Activated B cell treated with CpG ODN at 0.5 μM for 24 hours (primary cell): ENCODE results near the gene SLC9A9. TPM values are rescaled to one million over a fixed set of nuclear protein-coding genes. Genes with fewer than 3 reads are reported as not detected.

ENCODE experiments used
- ATAC-seq: fragments of 200-7000 bp; cut with Tn5 transposase; one replicate; pipeline ENCODE4 v1.10.0; 2021; ENCODE audit warnings: low read depth, mild to moderate bottlenecking, moderate library complexity
- CTCF ChIA-PET: fragments of 350-600 bp; sonication (Branson Sonifier 250); formaldehyde crosslinking; loops from one replicate; lab custom pipeline; 2021; ENCODE audit warnings: antibody characterized with exemption; lab: Charles Lee
- POLR2A ChIA-PET: fragments of 350-600 bp; sonication (Branson Sonifier 250); formaldehyde crosslinking; loops from one replicate; lab custom pipeline; 2021; ENCODE audit warnings: antibody characterized with exemption; lab: Charles Lee
- DNase-seq: peaks from one replicate; pipeline ENCODE4 v3.0.0; 2022
- H3K27ac Mint-ChIP-seq: one replicate; pipeline ENCODE4 v1.8.0; 2020; ENCODE audit warnings: mixed read lengths
- H3K27me3 Mint-ChIP-seq: one replicate; pipeline ENCODE4 v1.8.0; 2021; ENCODE audit warnings: mixed read lengths
- H3K36me3 Mint-ChIP-seq: one replicate; pipeline ENCODE4 v1.8.0; 2021; ENCODE audit warnings: low read depth, mixed read lengths
- H3K4me1 Mint-ChIP-seq: one replicate; pipeline ENCODE4 v1.8.0; 2021; ENCODE audit warnings: mixed read lengths
- H3K4me3 Mint-ChIP-seq: one replicate; pipeline ENCODE4 v1.8.0; 2020; ENCODE audit warnings: mild to moderate bottlenecking, mixed read lengths
- H3K9me3 Mint-ChIP-seq: one replicate; pipeline ENCODE4 v1.8.0; 2020; ENCODE audit warnings: mixed read lengths
- intact Hi-C: fragments of 100-400 bp; cut with micrococcal nuclease; formaldehyde crosslinking; loops from one replicate; pipeline ENCODE4 v1.15.1; 2024
- total RNA-seq: library from RNA; stranded (reverse); gene quantifications from 2 replicates; pipeline ENCODE4 v1.2.3, GENCODE V29; 2022
- TF ChIP-seq, protein P1 (sequence below): fragments of 200-600 bp; IDR thresholded peaks from one replicate; pipeline ENCODE4 v1.8.0; 2022; ENCODE audit warnings: antibody characterized with exemption, mild to moderate bottlenecking

The SLC9A9 gene
- total RNA-seq, 1 donor from 2014 or later: 9.4 TPM

DNA sequence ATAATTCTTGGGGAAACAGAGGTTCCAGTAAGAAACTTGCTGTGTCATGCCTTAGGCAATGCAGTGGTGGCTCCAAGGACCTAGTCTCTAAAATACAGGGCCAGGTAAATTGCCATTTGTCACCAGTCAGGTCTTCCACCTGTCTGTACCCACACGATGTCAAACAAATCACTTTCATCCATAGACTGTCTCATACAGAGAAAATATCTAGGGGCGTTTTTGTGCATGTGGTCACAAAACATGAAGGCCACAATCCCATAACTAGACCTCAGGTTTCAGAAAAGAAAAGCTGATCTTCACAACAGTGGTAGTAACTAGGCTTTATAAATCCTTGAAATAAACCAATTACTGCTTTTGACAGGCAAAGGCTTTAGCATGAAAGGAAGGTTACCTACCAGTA lies 92.3 kb downstream of the SLC9A9 start:
- Mint-ChIP-seq H3K27ac (no peak overlapping the region), H3K4me3 (no peak overlapping the region), H3K36me3 (no peaks in the 10 kb centered on the region), H3K4me1 (peaks cover 18% of the 10 kb centered on the region), H3K27me3 (no peaks in the 10 kb centered on the region), H3K9me3 (no peaks in the 10 kb centered on the region)
- ChIA-PET POLR2A (no interaction called here), CTCF (no interaction called here)
- TF ChIP-seq, protein P1, sequence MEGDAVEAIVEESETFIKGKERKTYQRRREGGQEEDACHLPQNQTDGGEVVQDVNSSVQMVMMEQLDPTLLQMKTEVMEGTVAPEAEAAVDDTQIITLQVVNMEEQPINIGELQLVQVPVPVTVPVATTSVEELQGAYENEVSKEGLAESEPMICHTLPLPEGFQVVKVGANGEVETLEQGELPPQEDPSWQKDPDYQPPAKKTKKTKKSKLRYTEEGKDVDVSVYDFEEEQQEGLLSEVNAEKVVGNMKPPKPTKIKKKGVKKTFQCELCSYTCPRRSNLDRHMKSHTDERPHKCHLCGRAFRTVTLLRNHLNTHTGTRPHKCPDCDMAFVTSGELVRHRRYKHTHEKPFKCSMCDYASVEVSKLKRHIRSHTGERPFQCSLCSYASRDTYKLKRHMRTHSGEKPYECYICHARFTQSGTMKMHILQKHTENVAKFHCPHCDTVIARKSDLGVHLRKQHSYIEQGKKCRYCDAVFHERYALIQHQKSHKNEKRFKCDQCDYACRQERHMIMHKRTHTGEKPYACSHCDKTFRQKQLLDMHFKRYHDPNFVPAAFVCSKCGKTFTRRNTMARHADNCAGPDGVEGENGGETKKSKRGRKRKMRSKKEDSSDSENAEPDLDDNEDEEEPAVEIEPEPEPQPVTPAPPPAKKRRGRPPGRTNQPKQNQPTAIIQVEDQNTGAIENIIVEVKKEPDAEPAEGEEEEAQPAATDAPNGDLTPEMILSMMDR: no peak
- intact Hi-C loops: loop anchor here (5.0 kb wide), 1 partner anchor 1074 kb away; no protein-coding TSS in a partner anchor
- DNase-seq (no peak), ATAC-seq (no peak)

DNA sequence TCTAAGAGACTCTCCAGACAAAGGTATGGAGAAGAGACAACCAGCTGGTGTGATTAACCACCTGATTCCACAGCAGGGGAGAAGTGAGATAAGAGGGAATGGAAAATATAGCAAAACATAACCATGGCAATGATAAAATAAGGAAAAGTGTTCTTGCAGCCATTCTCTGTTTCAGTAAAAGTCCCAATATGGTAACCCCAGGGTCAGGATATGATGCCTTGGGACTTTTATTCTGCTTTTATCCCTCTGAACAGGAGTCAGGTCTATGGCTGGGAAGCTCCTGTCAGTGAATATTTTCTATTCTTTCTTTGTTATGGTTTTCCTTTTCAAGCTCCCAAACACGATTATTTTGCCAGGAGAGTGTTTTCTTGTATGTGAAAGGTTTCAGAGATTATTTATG lies 94.2 kb downstream of the SLC9A9 start:
- ATAC-seq (no peak), DNase-seq (no peak)
- TF ChIP-seq, protein P1: no peak
- Mint-ChIP-seq H3K4me1 (peaks cover 20% of the 10 kb centered on the region), H3K27me3 (no peaks in the 10 kb centered on the region), H3K9me3 (no peaks in the 10 kb centered on the region), H3K27ac (no peak overlapping the region), H3K4me3 (no peak overlapping the region), H3K36me3 (no peaks in the 10 kb centered on the region)
- CTCF ChIA-PET: no interaction called here
- POLR2A ChIA-PET: no interaction called here
- intact Hi-C loops: no loop called here

DNA sequence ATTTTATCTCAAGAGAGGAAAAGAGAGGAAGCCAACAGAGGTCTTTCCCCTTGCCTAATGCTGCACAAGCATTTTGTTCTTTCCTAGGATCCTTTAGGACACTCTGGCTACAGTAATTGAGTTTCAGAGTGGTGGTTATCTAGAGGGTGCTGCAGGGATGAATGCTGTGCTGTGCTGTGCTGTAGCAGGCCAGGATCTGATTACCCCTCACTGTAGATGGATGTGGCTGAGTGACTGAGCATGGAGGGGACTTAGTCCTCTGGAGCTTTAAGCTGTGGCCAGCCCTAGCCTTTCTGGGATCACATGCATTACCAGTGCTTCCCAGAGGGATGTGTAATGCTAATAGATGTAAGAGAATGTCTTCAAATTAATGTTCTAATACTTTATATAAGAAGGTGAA lies 94.8 kb downstream of the SLC9A9 start:
- ATAC-seq (no peak), DNase-seq (no peak)
- ChIA-PET CTCF (no interaction called here), POLR2A (no interaction called here)
- intact Hi-C loops: no loop called here
- no peaks in the 10 kb centered on the region for H3K36me3 Mint-ChIP-seq
- no peak overlapping the region for H3K4me3 Mint-ChIP-seq
- H3K27me3 Mint-ChIP-seq: no peaks in the 10 kb centered on the region
- no peaks in the 10 kb centered on the region for H3K9me3 Mint-ChIP-seq
- H3K4me1 Mint-ChIP-seq: peaks cover 20% of the 10 kb centered on the region
- TF ChIP-seq, protein P1: no peak
- no peak overlapping the region for H3K27ac Mint-ChIP-seq

DNA sequence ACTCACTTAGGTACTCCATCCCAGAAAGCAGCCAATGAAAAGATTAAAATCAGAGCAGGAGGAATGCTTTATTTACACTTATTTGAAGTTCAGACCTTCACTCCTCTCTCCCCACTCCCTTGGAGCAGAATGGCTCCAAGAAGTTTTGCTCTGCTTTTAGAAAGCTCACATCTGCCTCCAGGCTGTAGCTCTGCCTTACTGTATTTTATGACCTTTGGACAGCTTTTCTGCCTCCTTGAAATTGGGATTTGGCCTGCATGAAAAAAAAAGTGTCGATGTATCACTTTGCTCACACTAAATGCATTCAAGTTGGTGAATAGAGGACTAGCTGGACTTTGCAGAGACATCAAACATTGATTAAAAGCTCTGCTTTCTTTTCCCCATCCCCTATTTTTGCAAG lies 95.3 kb downstream of the SLC9A9 start:
- Mint-ChIP-seq H3K36me3 (no peaks in the 10 kb centered on the region), H3K27ac (no peak overlapping the region), H3K27me3 (no peaks in the 10 kb centered on the region), H3K4me1 (peaks cover 20% of the 10 kb centered on the region), H3K4me3 (no peak overlapping the region), H3K9me3 (no peaks in the 10 kb centered on the region)
- DNase-seq (no peak), ATAC-seq (no peak)
- CTCF ChIA-PET: no interaction called here
- TF ChIP-seq, protein P1: no peak
- intact Hi-C loops: no loop called here
- POLR2A ChIA-PET: interaction anchor here (0.7 kb wide), 1 partner anchor 70 kb away, joined by 7 read pairs; no protein-coding TSS in a partner anchor

DNA sequence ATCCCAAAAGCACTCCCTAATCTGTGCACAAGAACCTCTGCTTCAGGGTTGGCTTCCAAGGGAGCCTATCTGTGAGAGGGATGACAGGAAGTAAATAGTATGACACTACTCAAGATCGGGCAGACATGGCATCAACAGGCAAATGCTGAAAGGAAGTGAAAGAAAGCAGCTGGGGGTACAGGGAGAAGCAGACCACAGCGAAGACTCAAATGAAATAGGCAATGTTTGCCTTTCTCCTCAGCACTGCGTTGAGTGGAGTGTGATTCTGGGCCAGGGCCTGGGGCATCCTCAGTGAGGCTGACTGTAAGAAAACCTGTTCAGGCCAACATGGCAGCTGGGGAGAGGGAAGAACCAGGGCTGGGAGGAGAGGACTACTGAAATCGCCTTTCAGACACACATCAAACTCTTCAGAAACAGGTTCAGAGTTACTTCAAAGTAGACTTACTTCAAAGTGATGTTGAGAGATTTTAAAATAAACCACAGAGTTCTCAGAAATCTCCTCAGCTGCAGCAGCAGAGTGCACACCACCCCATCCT lies 96.6 kb downstream of the SLC9A9 start:
- intact Hi-C loops: no loop called here
- H3K4me1 Mint-ChIP-seq: peaks cover 20% of the 10 kb centered on the region
- peak; percentile 91 for ATAC-seq
- H3K27ac Mint-ChIP-seq: peak overlapping the region; percentile 65
- POLR2A ChIA-PET: no interaction called here
- no peaks in the 10 kb centered on the region for H3K9me3 Mint-ChIP-seq
- TF ChIP-seq, protein P1: no peak
- no peaks in the 10 kb centered on the region for H3K27me3 Mint-ChIP-seq
- peak overlapping the region; percentile 29 for H3K4me3 Mint-ChIP-seq
- CTCF ChIA-PET: interaction anchor here (0.7 kb wide), 1 partner anchor 16 kb away, joined by 3 read pairs; no protein-coding TSS in a partner anchor
- DNase-seq: no peak
- no peaks in the 10 kb centered on the region for H3K36me3 Mint-ChIP-seq
